WI38 (cell line): ENCODE data around the gene TOM1.

Experiments
- H3K4me3 ChIP-seq: 2 replicates; pipeline ENCODE4 v1.5.1; 2011; ENCODE audit warnings: low read depth, mild to moderate bottlenecking, control low read depth, low read length
- TF ChIP-seq, protein P1 (sequence below): IDR thresholded peaks from 2 replicates; pipeline ENCODE4 v1.5.1; 2012; ENCODE audit warnings: low read depth, mild to moderate bottlenecking, control low read depth, low read length

Gene TOM1

DNA sequence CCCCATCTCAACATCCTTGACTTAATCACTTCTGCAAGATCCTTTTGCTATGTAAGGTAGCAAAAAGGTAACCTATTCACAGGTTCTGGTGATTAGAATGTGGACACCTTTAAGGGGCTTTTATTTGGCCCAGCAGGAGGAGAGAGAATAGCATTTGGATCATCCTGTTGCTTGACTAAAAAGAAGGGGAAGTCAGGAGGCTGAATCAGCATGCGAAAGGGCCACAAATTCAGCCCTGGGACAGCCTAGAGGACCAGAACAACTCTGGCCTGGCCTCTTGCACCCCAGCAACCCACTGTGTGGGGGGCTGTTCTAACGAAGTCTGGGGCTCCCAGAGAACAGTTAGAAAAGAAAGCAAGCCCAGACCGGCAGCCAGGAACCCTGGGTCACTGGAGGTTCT is 78.0 kb downstream of the TOM1 start:
- TF ChIP-seq, protein P1, sequence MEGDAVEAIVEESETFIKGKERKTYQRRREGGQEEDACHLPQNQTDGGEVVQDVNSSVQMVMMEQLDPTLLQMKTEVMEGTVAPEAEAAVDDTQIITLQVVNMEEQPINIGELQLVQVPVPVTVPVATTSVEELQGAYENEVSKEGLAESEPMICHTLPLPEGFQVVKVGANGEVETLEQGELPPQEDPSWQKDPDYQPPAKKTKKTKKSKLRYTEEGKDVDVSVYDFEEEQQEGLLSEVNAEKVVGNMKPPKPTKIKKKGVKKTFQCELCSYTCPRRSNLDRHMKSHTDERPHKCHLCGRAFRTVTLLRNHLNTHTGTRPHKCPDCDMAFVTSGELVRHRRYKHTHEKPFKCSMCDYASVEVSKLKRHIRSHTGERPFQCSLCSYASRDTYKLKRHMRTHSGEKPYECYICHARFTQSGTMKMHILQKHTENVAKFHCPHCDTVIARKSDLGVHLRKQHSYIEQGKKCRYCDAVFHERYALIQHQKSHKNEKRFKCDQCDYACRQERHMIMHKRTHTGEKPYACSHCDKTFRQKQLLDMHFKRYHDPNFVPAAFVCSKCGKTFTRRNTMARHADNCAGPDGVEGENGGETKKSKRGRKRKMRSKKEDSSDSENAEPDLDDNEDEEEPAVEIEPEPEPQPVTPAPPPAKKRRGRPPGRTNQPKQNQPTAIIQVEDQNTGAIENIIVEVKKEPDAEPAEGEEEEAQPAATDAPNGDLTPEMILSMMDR, result no peak

DNA sequence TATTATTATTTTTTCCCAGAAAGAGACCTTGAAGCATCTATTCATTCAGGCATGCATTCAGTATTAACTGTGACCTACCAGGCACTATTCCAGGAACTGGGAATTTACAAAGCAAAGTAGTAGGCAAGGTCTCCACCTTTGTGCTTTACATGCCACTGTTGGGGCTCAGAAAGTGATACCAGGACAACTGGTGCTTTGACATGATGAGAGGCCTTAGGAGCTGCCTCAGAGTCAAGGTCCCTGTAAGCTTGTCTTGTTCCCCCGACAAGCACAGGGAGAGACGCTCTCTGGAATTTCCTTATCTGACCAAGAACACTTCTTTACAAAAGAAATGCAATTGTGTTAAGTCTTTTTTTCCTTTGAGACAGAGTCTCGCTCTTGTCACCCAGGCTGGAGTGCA is 78.9 kb downstream of the TOM1 start:
- TF ChIP-seq, protein P1, result no peak
- no peak overlapping the region for H3K4me3 ChIP-seq

More for the DNA sequence above, 78.0 kb downstream of the TOM1 start:
- H3K4me3 ChIP-seq, result no peak overlapping the region

DNA sequence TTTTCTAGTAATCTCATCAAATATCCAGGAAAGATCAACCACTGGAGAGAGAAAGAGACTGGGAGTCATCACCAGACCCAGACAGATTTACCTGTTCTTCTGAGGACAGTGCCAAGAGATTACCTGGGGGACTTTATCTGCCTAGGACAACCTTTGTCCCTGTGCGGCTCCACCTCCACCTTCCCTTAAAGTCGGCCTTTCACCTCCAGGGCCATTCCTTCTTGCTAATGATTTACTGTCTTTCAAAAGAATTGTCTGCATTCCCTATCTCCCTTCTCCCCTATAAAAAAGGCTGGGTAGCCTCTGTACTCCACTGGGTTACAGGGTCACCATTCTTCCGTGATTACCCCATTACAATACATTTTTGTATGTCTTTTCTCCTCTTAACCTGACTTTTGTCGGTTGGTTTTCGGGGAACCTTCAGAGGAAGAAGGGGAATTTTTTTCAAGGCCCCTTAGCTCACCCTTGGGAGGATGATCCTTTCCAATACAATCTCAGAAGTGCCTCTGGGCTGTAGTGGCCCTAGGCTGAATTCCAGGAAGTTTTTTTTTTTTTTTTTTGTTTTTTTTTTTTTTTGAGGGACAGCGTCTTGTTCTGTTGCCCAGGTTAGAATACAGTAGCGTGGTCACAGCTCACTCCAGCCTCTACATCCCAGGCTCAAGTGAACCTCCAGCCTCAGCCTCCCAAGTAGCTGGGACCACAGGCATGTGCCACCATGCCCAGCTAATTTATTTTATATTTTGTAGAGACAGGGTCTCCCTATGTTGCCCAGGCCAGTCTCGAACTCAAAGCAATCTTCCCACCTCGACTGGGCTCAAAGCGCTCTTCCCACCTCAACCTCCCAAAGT is 79.7 kb downstream of the TOM1 start:
- TF ChIP-seq, protein P1, result no peak
- no peak overlapping the region for H3K4me3 ChIP-seq

DNA sequence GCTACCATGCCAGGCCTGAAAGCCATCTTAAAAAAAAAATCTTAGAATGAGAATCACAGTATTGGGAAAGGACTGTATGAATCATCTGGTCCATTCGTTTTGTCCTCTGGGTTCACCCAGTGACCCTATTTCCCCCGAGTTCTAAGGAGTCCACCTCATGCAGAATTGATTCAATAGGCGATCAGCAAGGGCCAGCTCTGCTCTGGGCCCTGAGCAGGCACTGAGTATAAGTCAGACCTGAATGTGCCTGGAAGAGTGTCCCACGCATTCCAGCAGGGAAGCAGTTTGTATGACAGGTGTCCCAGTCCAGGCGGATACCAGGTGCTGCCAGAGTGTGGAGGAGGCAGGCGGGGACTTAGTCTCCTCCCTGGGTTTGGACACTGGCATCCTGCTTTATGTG is 80.3 kb downstream of the TOM1 start:
- TF ChIP-seq, protein P1, result no peak
- H3K4me3 ChIP-seq, result no peak overlapping the region; the same call in 1 of the 2 replicates

DNA sequence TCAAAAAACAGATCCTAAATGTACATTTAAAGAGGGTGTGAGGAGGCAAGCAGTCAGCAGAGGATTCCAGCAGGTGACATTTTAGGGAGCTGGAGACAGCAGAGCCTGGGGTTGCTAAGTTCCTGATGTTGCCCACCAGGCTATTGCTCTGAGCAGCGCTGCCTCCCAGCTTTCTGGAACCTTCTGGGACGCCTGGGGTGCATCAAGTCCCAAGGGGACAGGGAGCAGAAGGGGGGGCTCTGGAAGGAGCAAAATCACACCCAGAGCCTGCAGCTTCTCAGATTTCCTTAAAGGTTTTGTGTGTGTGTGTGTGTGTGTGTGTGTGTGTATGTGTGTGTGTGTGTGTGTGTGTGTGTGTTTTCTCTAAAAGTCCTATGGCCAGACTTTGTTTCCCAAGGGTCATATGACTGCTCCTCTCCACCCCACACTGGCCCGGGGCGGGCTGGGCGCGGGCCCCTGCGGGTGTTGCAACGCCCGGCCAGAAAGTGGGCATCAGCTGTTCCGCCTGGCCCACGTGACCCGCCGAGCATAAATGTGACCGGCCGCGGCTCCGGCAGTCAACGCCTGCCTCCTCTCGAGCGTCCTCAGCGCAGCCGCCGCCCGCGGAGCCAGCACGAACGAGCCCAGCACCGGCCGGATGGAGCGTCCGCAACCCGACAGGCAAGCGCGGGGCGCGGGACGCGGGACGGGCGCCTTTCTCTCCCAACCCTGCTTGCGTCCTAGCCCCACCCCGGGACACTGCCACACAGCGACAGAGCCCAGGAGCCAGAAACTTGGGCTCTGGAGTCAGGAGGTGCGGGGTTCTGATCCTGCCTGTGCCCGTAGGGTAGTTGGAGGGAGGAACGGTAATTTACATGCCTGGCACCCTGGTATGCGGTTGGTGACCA is 81.1 kb downstream of the TOM1 start, which contains the start of gene HMOX1:
TSS of gene HMOX1 (plus strand) at position 560 of the 887 bp plus-strand sequence. CDS start at position 638, 78 bp downstream.
- peak within 1 kb of the TSS; percentile 86 for H3K4me3 ChIP-seq
- TF ChIP-seq, protein P1, result no peak

DNA sequence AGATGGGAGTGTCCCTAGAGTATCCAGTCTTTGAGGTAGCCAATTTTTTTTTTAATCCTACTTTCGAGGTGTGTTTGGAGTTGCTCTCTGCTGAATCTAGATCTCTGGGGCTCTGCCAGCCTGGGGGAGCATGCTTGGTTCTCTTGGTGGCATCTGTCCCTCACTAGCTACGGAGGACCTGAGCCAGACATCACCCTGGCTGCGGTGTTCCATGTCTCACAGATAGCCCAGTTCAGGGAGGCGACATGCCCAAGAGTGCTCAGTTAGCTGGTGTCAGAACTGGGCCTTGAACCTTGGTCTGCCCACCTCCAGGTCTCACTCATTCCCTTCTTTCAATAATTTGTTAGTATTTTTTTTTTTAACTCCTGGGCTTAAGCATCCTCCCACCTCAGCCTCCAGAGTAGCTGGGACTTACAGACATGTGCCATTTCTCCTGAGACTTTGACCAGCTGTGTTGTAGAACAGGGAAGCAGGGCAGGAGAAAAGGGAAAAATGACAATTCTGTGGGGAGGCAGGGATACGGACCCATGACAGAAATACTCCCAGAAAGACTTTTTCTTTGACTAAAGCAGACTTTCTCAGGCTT is 81.8 kb downstream of the TOM1 start:
- TF ChIP-seq, protein P1, result no peak
- H3K4me3 ChIP-seq, result peak overlapping the region; percentile 86
